ENCODE results near the gene NAB1. TPM values are rescaled to one million over a fixed set of nuclear protein-coding genes. Genes with fewer than 3 reads are reported as not detected.
A peak's percentile ranks its signal among the peaks of the same experiment; 100 is the strongest.

NAB1 gene
- total RNA-seq, 4 donors from 2014 or later: 63.3 to 84.3 (median 70.6) TPM

- Histone ChIP-seq H3K36me3 (peaks cover 0 to 22% (median 0%) of the 10 kb centered on the region in 3 donors), H3K9me3 (no peaks in the 10 kb centered on the region), H3K27me3 (no peaks in the 10 kb centered on the region), H3K27ac (peak overlapping the region in 1 of 4 donors; percentile 43), H3K4me3 (no peak overlapping the region), H3K4me1 (peaks cover 0 to 43% (median 5%) of the 10 kb centered on the region in 4 donors)
- 95 to 97% methylated on average over 1 of the region's 1 CpG for WGBS, 2 donors
- no peak for TF ChIP-seq POLR2A (IDR thresholded peaks at IDR 0.05)
- TF ChIP-seq EP300 (IDR thresholded peaks at IDR 0.05): no peak
- DNase-seq (ENCODE audit: low spot score in 2 of 2): no peak
Observed at GRCh38 chr2:190679391-190679790, 30.5 kb downstream of the NAB1 start.

DNA sequence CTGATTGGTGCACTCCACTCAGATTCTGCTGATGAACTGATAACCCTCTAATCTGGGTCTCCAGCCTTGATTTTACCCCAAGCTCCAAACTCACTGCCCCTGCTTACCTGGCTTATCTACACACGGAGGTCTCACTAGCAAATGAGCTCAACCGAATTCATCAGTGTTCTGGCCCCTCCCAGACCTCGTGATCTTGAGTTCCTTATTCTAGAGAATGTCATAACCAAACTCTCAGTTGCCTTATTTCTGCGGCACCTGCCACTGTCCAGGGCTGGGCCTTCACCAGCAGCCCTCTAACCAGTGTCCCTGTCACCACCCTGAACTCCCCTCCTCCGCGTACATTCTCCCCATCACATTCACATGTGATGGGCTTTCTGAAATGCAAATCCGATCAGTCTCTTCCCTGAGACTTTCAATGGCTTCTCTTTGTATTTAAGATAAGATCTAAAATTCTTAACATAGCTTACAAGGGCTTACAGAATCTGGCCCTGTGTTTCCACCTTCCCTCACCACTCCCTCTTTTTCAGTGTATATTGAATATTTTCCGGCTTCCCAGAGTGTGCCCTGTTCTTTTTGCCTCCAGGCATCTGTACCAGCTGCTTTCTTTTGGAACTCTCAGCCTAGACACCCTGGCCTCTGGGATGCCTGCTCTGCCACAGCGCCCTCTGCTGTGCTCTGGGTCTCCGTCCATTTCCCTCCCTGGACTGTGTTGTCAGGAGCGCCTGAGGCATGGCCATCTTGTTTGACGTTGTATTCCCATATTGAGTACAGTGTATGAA, 31.1 kb downstream of the NAB1 start:
- peaks cover 0 to 16% (median 0%) of the 10 kb centered on the region in 3 donors for H3K36me3 ChIP-seq
- H3K9me3 ChIP-seq: no peaks in the 10 kb centered on the region
- TF ChIP-seq POLR2A (IDR thresholded peaks at IDR 0.05): no peak
- no peak for TF ChIP-seq EP300 (IDR thresholded peaks at IDR 0.05)
- TF ChIP-seq, protein P1, sequence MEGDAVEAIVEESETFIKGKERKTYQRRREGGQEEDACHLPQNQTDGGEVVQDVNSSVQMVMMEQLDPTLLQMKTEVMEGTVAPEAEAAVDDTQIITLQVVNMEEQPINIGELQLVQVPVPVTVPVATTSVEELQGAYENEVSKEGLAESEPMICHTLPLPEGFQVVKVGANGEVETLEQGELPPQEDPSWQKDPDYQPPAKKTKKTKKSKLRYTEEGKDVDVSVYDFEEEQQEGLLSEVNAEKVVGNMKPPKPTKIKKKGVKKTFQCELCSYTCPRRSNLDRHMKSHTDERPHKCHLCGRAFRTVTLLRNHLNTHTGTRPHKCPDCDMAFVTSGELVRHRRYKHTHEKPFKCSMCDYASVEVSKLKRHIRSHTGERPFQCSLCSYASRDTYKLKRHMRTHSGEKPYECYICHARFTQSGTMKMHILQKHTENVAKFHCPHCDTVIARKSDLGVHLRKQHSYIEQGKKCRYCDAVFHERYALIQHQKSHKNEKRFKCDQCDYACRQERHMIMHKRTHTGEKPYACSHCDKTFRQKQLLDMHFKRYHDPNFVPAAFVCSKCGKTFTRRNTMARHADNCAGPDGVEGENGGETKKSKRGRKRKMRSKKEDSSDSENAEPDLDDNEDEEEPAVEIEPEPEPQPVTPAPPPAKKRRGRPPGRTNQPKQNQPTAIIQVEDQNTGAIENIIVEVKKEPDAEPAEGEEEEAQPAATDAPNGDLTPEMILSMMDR (IDR thresholded peaks at IDR 0.05): peak in 3 of 5 experiments; percentile 34 to 57 (median 39)
- no peak for DNase-seq (ENCODE audit: low spot score in 2 of 2)
- H3K4me3 ChIP-seq: no peak overlapping the region
- 75 to 81% methylated on average over 12 of the region's 12 CpGs for whole genome bisulfite sequencing, 2 donors
- peak overlapping the region in 1 of 4 donors; percentile 4 for H3K27ac ChIP-seq
- no peaks in the 10 kb centered on the region for H3K27me3 ChIP-seq
- H3K4me1 ChIP-seq: peaks cover 0 to 48% (median 5%) of the 10 kb centered on the region in 4 donors

DNA sequence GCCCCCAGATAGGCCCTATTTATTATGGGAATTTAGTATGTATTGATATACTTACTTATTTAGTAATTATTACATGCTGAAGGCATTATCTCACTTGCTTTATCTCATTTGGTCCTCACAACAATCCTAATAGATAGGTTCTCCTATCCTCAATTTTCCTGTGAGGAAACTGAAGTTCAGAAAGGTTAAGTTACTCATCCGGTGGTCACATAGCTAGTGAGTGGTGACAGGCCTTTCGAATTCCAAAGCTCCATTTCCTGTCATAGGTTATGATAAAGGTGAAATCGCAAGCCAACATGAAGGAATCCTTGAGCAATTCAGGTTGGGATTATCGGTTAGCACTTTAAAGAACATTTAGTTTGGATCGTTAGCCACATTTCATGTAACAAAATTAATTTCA, 33.3 kb downstream of the NAB1 start:
- Histone ChIP-seq H3K4me1 (peaks cover 0 to 48% (median 5%) of the 10 kb centered on the region in 4 donors), H3K27ac (no peak overlapping the region)
- TF ChIP-seq POLR2A (IDR thresholded peaks at IDR 0.05): no peak
- TF ChIP-seq, protein P1 (IDR thresholded peaks at IDR 0.05): no peak
- no peak for TF ChIP-seq EP300 (IDR thresholded peaks at IDR 0.05)

GRCh38 chr2:190683802-190684201, 34.9 kb downstream of the NAB1 start:
- 44 to 51% methylated on average over 3 of the region's 3 CpGs for WGBS, 2 donors
- Histone ChIP-seq H3K27ac (peak overlapping the region in 2 of 4 donors; percentile 10 to 36), H3K4me1 (peaks cover 0 to 33% (median 0%) of the 10 kb centered on the region in 4 donors), H3K27me3 (no peaks in the 10 kb centered on the region), H3K9me3 (no peaks in the 10 kb centered on the region), H3K4me3 (no peak overlapping the region), H3K36me3 (peaks cover 0 to 25% (median 0%) of the 10 kb centered on the region in 3 donors)
- no peak for DNase-seq (ENCODE audit: low spot score in 2 of 2)
- TF ChIP-seq POLR2A (IDR thresholded peaks at IDR 0.05): no peak
- TF ChIP-seq, protein P1 (IDR thresholded peaks at IDR 0.05): no peak
- TF ChIP-seq EP300 (IDR thresholded peaks at IDR 0.05): peak in 1 of 2 donors; percentile 6

More for the DNA sequence above, 33.3 kb downstream of the NAB1 start:
- Histone ChIP-seq H3K36me3 (peaks cover 0 to 12% (median 0%) of the 10 kb centered on the region in 3 donors), H3K27me3 (no peaks in the 10 kb centered on the region), H3K9me3 (no peaks in the 10 kb centered on the region), H3K4me3 (no peak overlapping the region)
- no peak for DNase-seq (ENCODE audit: low spot score in 2 of 2)
- WGBS, 2 donors: 77 to 81% methylated on average over 5 of the region's 5 CpGs

DNA sequence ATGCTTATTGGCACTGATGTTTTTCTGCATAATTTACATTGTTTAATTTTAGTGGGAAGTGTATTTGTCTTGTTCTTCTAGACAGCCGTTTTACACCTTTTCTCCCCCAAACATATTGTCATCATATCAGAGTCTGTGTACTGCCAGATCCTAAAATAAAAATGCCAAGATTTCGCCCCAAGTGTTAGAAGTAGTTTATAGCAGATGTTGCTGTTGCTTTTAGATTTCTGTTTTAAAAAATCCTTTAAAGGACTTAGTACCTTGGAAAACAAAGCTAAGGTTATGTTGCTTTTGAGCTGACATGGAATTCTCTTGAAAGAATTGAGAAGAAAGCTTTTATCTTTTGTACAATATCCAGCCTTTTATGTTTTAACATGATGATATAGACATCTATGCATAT, 36.0 kb downstream of the NAB1 start:
- TF ChIP-seq POLR2A (IDR thresholded peaks at IDR 0.05) (no peak), EP300 (IDR thresholded peaks at IDR 0.05) (no peak)
- TF ChIP-seq, protein P1 (IDR thresholded peaks at IDR 0.05): no peak
- H3K27ac ChIP-seq: no peak overlapping the region
- H3K9me3 ChIP-seq: no peaks in the 10 kb centered on the region
- H3K4me1 ChIP-seq: peaks cover 0 to 22% (median 0%) of the 10 kb centered on the region in 4 donors
- H3K36me3 ChIP-seq: peaks cover 0 to 27% (median 0%) of the 10 kb centered on the region in 3 donors
- no peaks in the 10 kb centered on the region for H3K27me3 ChIP-seq
- 54 to 59% methylated on average over 2 of the region's 2 CpGs for WGBS, 2 donors
- no peak for DNase-seq (ENCODE audit: low spot score in 2 of 2)
- no peak overlapping the region for H3K4me3 ChIP-seq

All from tibial nerve (tissue), 4 donors.